ENCODE results near the gene SPTBN1.

Gene SPTBN1

GRCh38 chr2:54475285-54475684 lies 19.2 kb downstream of the SPTBN1 start:
- H3K4me3 ChIP-seq (ENCODE audit: low read depth, low read length): no peak overlapping the region
- no peak for DNase-seq (ENCODE audit: low read depth)
- TF ChIP-seq POLR2A (IDR thresholded peaks at IDR 0.05; ENCODE audit: extremely low read depth, insufficient read length): no peak
- TF ChIP-seq, protein P1, sequence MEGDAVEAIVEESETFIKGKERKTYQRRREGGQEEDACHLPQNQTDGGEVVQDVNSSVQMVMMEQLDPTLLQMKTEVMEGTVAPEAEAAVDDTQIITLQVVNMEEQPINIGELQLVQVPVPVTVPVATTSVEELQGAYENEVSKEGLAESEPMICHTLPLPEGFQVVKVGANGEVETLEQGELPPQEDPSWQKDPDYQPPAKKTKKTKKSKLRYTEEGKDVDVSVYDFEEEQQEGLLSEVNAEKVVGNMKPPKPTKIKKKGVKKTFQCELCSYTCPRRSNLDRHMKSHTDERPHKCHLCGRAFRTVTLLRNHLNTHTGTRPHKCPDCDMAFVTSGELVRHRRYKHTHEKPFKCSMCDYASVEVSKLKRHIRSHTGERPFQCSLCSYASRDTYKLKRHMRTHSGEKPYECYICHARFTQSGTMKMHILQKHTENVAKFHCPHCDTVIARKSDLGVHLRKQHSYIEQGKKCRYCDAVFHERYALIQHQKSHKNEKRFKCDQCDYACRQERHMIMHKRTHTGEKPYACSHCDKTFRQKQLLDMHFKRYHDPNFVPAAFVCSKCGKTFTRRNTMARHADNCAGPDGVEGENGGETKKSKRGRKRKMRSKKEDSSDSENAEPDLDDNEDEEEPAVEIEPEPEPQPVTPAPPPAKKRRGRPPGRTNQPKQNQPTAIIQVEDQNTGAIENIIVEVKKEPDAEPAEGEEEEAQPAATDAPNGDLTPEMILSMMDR (IDR thresholded peaks at IDR 0.05; ENCODE audit: low read depth, low read length): no peak
- TF ChIP-seq MYC (IDR thresholded peaks at IDR 0.05; ENCODE audit: low read depth, low read length): no peak
- TF ChIP-seq, protein P2, sequence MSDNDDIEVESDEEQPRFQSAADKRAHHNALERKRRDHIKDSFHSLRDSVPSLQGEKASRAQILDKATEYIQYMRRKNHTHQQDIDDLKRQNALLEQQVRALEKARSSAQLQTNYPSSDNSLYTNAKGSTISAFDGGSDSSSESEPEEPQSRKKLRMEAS (IDR thresholded peaks at IDR 0.05; ENCODE audit: low read depth, low read length): no peak

- TF ChIP-seq, protein P1 (IDR thresholded peaks at IDR 0.05; ENCODE audit: low read depth, low read length): no peak
- TF ChIP-seq POLR2A (IDR thresholded peaks at IDR 0.05; ENCODE audit: extremely low read depth, insufficient read length) (no peak), MYC (IDR thresholded peaks at IDR 0.05; ENCODE audit: low read depth, low read length) (no peak)
- TF ChIP-seq, protein P2 (IDR thresholded peaks at IDR 0.05; ENCODE audit: low read depth, low read length): no peak
- DNase-seq (ENCODE audit: low read depth): no peak
- no peak overlapping the region for H3K4me3 ChIP-seq (ENCODE audit: low read depth, low read length)
These were observed 19.8 kb downstream of the SPTBN1 start for GRCh38 chr2:54475919-54476318.

GRCh38 chr2:54476852-54477251 lies 20.7 kb downstream of the SPTBN1 start:
- TF ChIP-seq, protein P2 (IDR thresholded peaks at IDR 0.05; ENCODE audit: low read depth, low read length): no peak
- no peak for TF ChIP-seq POLR2A (IDR thresholded peaks at IDR 0.05; ENCODE audit: extremely low read depth, insufficient read length)
- TF ChIP-seq, protein P1 (IDR thresholded peaks at IDR 0.05; ENCODE audit: low read depth, low read length): no peak
- TF ChIP-seq MYC (IDR thresholded peaks at IDR 0.05; ENCODE audit: low read depth, low read length): no peak
- no peak for DNase-seq (ENCODE audit: low read depth)
- no peak overlapping the region for H3K4me3 ChIP-seq (ENCODE audit: low read depth, low read length)

DNA sequence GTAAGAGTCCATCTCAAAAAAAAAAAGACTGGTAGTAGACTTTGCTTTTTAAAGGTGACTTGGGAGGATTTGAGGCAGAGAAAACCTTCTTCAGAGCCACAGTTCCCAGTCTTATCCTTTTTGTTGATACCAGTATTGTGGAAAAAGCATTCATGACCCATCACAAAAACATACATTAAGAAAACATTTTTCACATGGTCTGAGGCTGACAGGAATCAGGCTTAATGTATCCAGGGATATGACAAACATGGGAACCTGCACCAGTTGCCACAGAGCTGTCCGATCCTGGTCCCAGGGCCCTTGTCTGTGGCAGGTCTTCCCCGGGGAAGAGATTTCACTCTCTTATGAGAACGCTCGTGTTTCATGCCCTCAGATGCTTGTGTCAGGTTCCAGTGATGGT lies 21.8 kb downstream of the SPTBN1 start:
- TF ChIP-seq POLR2A (IDR thresholded peaks at IDR 0.05; ENCODE audit: extremely low read depth, insufficient read length): no peak
- no peak for TF ChIP-seq MYC (IDR thresholded peaks at IDR 0.05; ENCODE audit: low read depth, low read length)
- TF ChIP-seq, protein P1 (IDR thresholded peaks at IDR 0.05; ENCODE audit: low read depth, low read length): no peak
- TF ChIP-seq, protein P2 (IDR thresholded peaks at IDR 0.05; ENCODE audit: low read depth, low read length): no peak
- DNase-seq (ENCODE audit: low read depth): no peak
- no peak overlapping the region for H3K4me3 ChIP-seq (ENCODE audit: low read depth, low read length)

DNA sequence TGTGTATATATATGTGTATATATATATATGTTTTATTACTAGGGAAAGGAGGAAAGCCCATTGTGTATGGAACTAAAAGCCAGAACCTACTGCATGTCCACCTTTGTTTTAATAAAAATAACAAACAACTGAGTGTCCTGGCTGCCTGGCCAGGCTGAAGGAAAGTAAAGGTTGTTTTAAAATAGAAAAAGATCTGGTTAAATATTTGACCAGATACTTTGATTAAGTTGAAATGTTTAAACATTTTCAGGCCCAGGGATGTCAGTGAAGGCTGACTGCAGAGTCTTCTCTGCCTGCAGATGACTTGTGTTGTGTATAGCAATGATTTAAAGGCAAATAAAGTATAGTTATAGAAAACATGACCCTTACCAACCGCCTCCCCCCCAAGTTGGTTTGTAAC lies 22.8 kb downstream of the SPTBN1 start:
- DNase-seq (ENCODE audit: low read depth): no peak
- H3K4me3 ChIP-seq (ENCODE audit: low read depth, low read length): no peak overlapping the region
- TF ChIP-seq POLR2A (IDR thresholded peaks at IDR 0.05; ENCODE audit: extremely low read depth, insufficient read length) (no peak), MYC (IDR thresholded peaks at IDR 0.05; ENCODE audit: low read depth, low read length) (no peak)
- TF ChIP-seq, protein P2 (IDR thresholded peaks at IDR 0.05; ENCODE audit: low read depth, low read length): no peak
- TF ChIP-seq, protein P1 (IDR thresholded peaks at IDR 0.05; ENCODE audit: low read depth, low read length): no peak
